HG02981 (cell line): ENCODE results near the gene TRIM59.

Experiments
- ATAC-seq: cut with Tn5 transposase; IDR thresholded peaks from one replicate; pipeline ENCODE4 v1.9.1; 2021; ENCODE audit warnings: mild to moderate bottlenecking, moderate library complexity; ENCODE audit not compliant: unreplicated experiment

The TRIM59 gene

DNA sequence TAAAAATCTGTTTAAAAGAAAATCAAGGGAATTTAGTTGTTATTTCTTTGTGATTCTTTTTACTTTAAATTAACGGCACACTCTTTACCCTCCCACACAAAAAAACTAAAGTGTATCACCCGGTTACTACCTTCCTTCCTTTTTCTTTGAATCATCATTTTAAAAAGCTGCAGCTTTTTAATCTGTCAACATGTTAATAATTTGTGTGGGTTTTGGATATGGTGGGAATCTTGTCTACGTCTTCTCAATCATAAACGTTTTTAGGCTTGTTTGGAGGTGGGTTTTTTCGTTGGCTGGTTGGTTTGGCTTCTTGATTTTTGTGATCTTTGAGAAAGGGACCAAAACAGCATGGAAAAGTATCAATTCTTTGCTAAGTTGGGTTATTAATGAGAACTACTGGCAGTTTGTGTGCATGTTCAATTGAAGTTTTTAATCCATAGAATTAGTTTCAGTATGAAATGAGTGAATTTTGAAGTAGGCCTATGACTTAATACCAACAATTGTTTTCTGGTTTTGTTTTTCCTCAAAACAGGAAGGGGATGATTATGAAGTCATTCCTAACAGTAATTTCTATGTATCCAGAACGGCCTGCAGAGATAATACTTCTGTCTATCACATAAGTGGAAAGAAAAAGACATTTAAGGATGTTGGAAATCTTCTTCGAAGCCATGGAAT, 45.7 kb downstream of the TRIM59 start:
- ATAC-seq = no peak

DNA sequence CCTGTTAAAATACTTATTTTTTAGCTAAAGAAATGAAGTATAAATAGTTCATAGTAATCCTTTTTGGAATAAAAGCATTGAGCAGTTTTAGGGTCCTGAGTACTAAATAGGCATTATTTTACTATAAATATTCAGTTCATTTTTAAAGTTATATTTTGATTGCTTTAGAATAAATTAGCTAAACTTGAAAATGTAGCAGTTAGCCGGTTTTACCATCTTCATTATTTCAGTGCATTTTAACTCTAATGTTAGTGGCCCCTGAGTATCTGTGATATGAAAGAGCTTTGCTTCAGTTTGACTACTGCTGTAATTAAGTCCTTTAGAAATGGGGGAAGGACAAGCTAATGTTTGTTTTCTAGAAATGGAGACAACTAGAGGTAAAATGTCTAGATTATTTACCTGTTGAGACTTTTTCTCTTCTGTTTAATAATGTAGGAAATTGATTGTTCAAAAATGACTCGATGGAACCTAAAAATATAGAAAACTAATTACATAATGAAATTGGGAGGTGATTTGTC, 46.5 kb downstream of the TRIM59 start:
- ATAC-seq = no peak

DNA sequence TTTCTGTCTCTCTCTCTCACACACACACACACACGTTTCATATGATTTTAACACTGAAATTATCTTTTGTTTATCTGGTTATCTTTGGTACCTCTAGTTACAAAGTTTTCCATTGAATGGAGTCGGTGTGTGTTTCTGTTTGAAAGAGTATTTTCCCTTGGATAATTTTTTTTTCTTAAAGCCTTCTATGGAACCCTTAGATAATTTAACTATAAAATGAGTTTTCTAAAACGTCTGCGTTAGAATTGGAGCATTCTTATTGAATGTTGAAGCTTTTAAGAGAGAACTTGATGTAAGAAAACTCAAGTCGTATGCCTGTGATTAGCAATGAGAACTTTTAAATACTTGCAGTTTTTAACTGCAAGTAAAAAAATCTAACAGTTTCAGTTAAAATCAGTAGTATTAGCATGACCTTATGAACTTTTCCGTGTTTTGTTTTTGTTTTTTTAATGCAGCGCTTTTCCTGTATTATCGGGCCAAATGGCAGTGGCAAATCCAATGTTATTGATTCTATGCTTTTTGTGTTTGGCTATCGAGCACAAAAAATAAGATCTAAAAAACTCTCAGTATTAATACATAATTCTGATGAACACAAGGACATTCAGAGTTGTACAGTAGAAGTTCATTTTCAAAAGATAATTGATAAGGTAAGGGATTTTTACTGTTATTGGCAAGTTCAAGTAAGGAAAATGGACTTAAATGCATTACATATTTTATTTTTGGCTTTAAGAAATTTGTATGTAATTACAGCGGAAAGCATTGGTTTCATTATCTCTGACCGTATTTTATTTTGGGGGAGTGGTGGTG, 47.2 kb downstream of the TRIM59 start:
- no peak for ATAC-seq

DNA sequence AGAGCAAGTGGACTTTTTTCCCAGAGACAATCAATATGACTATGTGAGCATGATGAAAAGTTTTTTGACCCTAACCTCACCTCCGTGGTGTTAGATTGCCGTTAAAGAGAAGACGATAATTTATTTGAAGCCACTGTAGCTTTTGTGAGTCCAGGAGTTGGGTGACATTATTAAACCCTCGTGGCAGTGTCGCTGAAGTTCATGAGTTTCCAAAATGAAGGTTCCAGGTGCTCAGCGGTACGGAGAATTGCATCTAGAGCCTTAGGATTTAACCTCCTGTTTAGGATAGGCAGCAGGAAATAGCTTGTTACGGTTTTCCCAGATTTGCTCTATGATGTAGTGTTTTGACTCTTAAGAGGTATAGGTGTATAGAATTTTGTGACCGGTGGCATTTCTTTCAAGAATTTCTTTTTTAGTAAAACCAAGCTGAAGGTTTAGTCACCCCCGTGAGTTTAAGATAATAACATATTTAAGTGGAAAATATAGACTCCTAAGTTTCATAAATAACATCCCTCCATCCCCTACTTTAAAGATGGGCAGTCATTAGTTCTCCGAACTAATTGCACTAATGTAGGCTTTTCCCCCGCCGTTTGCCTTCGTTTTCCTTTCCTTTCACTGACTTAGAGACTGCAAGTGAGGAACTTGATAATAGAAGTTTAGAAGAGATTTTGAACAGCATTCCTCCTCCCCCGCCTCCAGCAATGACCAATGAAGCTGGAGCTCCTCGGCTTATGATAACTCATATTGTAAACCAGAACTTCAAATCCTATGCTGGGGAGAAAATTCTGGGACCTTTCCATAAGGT, 48.1 kb downstream of the TRIM59 start:
- ATAC-seq = no peak

DNA sequence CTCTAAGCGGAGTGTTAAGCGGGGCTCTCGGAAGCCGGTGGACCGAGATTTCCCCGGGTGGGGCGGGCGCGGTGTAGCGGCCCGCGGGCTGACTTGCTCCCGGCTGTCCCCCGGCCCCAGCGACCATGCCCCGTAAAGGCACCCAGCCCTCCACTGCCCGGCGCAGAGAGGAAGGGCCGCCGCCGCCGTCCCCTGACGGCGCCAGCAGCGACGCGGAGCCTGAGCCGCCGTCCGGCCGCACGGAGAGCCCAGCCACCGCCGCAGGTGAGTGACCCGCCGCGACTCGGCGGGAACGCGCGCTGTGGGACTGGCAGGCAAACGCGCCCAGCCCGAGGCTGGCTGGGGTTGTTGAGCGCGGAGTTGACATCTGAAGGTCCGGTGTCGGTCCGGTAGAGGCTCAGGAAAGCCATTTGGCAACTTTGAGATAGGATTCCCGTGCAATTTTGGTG, 48.9 kb downstream of the TRIM59 start:
- no peak for ATAC-seq

DNA sequence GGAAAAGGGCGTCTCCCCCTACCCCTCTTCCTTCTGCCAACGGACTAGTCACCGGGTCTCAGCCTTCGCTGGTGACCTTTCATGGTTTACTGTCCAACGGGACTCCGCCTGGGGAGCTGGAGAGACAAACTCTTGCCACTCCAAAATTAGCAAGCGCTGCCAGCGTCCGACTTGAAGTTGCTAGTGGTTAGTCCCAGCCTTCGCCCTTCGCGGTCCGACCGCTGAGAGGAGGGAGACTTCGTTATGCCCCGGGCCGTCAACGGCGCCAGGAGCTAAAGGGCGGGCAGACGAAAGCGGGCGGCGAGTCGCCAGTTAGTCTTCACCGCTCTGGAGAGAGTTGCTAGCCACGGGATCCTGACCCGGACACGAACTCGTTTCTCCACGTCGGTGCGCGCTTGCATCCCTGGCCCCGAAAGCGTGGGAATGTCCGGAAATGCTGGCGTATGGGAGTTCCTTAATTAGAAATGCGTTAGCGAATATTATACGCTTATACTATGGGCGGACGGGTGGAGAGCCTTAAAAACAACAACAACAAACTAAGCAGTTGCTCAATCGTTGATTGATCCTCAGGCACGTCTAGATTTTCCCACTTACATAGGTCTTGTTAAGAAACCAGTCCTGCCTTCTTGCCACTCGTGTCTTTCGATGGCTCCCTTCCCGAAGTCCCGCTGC, 49.4 kb downstream of the TRIM59 start:
- peak; percentile 7 for ATAC-seq

DNA sequence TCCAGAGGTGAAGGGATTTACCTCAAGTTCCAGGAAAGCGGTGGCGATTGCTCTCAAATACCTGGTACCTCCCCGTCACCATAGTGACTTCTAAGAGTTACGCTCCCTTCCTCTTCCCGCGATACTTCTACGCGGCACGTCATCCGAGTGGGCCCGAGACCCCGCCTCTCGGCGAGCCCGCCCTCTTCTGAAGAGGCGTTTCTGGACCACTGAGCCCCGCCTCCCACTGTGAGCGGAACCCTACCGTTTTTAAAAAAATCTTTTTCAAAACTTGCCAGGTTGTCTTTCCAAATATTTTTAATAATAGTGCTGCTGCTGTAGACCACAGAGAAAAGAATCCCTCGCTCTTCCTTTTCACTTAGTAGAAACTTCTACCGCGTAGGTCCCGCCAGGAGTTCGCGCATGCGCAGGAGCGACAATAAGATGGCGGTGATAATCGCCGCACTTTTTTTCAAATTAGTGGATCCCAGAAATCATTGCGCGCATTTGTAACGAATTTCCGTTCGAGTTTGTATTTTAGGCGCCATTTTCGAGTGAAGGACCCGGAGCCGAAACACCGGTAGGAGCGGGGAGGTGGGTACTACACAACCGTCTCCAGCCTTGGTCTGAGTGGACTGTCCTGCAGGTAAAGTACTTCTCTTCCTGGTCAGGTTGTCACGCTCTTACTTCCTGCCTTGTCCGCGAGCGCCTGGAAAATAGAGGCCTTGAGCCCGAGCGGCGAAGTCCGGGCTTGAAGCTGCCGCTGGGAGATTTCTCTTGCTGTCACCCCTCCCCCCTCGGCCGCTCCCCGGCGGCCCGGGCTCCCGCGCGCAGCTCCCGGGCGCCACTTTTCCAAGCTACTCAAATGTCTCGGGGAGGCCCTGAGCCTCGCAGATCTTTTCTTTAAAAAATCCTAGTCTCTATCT, 50.2 kb downstream of the TRIM59 start, which contains the start of the genes IFT80 and SMC4:
TSS of gene IFT80 (minus strand) at position 101 of the 905 bp plus-strand sequence. CDS start 14,625 bp downstream, outside the sequence.
TSS of gene SMC4 (plus strand) at position 526 of the 905 bp plus-strand sequence. CDS start 1,177 bp downstream, outside the sequence.
- ATAC-seq = peak; percentile 93

DNA sequence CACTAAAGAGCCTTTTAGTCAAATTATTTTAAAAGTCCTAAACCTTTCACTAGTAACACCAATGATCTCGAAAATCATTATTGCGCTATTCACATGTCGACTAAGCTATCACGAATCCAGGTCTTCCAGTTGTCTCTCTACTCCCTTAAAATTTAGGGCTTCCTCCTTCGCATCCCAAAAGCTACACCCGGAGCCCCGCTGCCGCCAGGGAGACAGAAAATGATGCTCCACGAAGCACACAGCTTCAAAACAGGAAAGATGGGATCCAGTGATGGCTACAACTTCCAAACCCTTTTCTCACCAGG, 50.8 kb downstream of the TRIM59 start:
- peak; percentile 1 for ATAC-seq

DNA sequence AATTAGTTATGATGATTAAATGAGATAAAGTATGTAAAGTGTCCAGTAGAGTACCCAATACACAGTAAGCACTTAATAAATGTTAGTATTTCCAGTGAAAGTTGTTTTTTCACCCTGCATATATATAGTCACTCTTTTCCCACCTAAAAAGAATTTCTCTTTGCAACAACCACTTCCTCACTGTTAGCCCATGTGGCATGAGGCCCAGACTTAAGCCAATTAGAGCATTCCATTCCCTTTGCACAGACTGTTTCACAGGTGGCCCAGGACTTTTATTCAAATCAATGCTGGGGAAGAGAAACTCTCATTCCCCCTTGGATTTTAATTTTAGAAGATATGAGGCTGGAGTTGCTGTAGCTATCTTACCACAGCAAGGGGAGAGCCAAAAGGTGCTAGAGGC, 54.3 kb downstream of the TRIM59 start:
- ATAC-seq = no peak

DNA sequence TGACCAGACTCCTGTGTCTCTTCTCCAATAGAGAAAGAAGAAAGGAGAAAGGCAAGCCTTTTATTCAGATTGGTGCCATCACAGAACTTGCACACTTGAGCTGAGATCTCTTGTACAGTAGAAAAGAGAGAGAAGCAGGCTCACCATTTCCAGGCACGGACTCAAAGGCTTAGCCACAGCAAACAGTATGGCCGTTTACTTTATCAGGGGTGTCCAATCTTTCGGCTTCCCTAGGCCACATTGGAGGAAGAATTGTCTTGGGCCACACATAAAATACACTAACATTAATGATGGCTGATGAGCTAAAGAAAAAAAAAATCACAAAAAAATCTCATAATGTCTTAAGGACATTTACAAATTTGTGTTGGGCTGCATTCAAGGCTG, 55.6 kb downstream of the TRIM59 start:
- ATAC-seq = no peak

DNA sequence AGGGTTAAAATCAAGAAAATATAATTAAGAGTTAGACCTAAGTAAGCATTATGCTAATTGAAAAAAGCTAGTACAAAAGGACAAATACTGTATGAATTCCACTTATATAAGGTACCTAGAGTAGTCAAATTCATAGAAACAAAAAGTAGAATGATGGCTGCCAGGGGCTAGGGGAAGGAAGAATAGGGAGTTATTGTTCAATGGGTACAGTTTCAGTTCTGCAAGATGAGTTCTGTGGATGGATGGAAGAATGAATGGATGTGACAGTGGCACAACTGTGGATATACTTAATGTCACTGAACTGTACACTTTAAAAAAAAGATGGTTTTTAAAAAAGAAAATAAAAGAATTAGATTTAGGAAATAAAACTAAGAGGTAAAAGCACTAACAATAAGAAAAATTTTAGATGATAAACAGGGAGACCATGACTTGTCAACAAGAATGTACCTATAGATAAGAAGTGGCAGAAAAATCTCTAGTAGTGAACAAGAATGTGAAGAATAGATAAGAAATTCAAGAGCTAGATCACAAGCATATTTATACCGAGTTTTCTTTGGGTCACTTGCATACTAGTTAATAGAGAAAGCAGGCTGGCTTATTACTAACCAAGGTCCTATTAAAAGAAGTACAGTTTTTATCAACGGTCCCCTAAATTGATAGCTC, 56.1 kb downstream of the TRIM59 start:
- ATAC-seq = no peak

DNA sequence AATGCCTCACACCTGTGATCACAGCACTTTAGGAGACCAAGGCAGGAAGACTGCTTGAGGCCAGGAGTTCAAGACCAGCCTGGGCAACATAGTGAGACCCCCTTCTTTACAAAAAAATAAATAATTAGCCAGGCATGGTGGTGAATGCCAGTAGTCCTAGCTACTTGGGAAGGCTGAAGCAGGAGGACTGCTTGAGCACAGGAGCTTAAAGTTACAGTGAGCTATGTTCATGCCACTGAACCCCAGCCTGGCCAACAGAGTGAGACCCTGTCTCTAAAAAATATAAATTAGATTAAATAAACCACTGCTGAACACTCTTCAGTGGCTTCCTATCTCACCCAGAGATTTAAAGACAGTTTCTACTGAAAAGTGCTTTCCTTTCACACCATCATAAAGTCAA, 56.8 kb downstream of the TRIM59 start:
- no peak for ATAC-seq

DNA sequence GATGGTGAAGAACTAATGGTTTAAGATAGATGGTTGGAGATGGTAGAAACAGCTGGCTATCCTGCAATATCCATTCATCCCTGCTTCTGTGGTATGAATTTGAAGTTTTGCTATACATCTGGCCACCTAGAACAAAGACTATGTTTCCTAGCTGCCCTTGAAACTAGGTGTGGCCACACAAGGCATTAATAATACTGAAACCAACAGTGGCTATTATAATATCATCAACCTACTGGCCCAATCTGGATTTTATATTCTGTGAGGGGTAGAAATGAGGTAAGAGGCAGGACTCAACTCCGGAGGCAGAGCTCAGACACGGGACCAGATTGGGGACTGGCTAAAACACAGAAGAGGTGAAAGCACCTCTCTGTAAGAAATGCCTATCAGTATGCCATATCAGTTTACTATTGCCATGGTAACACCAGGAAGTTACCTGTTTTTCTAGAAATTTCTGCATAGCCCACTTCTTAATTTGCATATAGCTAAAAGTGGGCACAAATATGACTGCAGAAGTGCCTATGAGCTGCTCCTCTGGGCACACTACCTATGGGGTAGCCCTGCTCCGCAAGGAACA, 58.9 kb downstream of the TRIM59 start:
- peak; percentile 72 for ATAC-seq
